Ascending aorta (tissue), 2 donors: ENCODE data around the gene FGGY. TPM values are rescaled to one million over a fixed set of nuclear protein-coding genes. Genes with fewer than 3 reads are reported as not detected.

ENCODE experiments used
- DNase-seq, 2 donors: peaks; one replicate each; pipeline ENCODE4 v3.0.0-alpha.2; 2019; ENCODE audit warnings: low spot score in 2 of 2
- H3K27ac ChIP-seq, 2 donors: fragments of 200-600 bp; sonication (generic); one replicate each; pipeline ENCODE4 v1.5.1; 2016 to 2017; ENCODE audit warnings: mild to moderate bottlenecking in 1 of 2
- H3K27me3 ChIP-seq: fragments of 200-600 bp; sonication (generic); one replicate; pipeline ENCODE4 v1.5.1; 2017
- H3K36me3 ChIP-seq, 2 donors: fragments of 200-600 bp; sonication (generic); one replicate each; pipeline ENCODE4 v1.5.1; 2016
- H3K4me1 ChIP-seq, 2 donors: fragments of 200-600 bp; sonication (generic); one replicate each; pipeline ENCODE4 v1.5.1; 2016 to 2017; ENCODE audit warnings: mild to moderate bottlenecking in 1 of 2
- H3K4me3 ChIP-seq, 2 donors: fragments of 200-600 bp; sonication (generic); one replicate each; pipeline ENCODE4 v1.5.1; 2016 to 2017; ENCODE audit warnings: mild to moderate bottlenecking in 1 of 2
- H3K9me3 ChIP-seq, 2 donors: fragments of 200-600 bp; sonication (generic); one replicate each; pipeline ENCODE4 v1.5.1; 2016
- intact Hi-C: fragments of 100-400 bp; cut with DNase I; formaldehyde crosslinking; loops from one replicate; pipeline ENCODE4 v1.15.1; 2023
- total RNA-seq: library from RNA; depleted of rRNA; stranded (reverse); fragments of >200 nt; gene quantifications from one replicate; pipeline ENCODE4 v1.1.0, GENCODE V29; 2016
- TF ChIP-seq, protein P1 (sequence below), 3 experiments: fragments of 200-600 bp in 2 of 3; fragments of 450-650 bp in 1 of 3; sonication (generic) in 2 of 3; IDR thresholded peaks; one replicate each; pipeline ENCODE4 v1.5.1; 2016 to 2019; ENCODE audit warnings: antibody characterized with exemption in 3 of 3, mild to moderate bottlenecking in 1 of 3, moderate library complexity in 1 of 3

The FGGY gene
- total RNA-seq, 1 donor from 2014 or later: 7.0 TPM

DNA sequence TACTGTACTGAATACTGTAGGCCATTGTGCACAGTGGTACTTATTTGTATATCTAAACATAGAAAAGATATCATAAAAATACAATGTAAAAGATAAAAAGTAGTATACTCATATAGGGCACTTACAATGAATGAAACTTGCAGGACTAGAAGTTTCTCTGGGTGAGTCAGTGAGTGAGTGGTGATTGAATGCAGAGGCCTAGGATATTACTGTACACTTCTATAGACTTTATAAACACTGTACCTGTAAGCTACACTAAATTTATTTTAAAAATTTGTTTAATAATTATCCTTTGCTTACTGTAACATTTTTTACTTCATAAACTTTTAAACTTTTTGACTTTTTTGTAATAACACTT, 82.5 kb downstream of the FGGY start:
- Histone ChIP-seq H3K27ac (no peak overlapping the region), H3K36me3 (no peaks in the 10 kb centered on the region), H3K4me1 (peaks cover 0 to 2% of the 10 kb centered on the region in 2 donors), H3K4me3 (no peak overlapping the region), H3K27me3 (no peaks in the 10 kb centered on the region), H3K9me3 (no peaks in the 10 kb centered on the region)
- no peak for DNase-seq
- TF ChIP-seq, protein P1, sequence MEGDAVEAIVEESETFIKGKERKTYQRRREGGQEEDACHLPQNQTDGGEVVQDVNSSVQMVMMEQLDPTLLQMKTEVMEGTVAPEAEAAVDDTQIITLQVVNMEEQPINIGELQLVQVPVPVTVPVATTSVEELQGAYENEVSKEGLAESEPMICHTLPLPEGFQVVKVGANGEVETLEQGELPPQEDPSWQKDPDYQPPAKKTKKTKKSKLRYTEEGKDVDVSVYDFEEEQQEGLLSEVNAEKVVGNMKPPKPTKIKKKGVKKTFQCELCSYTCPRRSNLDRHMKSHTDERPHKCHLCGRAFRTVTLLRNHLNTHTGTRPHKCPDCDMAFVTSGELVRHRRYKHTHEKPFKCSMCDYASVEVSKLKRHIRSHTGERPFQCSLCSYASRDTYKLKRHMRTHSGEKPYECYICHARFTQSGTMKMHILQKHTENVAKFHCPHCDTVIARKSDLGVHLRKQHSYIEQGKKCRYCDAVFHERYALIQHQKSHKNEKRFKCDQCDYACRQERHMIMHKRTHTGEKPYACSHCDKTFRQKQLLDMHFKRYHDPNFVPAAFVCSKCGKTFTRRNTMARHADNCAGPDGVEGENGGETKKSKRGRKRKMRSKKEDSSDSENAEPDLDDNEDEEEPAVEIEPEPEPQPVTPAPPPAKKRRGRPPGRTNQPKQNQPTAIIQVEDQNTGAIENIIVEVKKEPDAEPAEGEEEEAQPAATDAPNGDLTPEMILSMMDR (IDR thresholded peaks at IDR 0.05): no peak
- intact Hi-C loops: no loop called here

DNA sequence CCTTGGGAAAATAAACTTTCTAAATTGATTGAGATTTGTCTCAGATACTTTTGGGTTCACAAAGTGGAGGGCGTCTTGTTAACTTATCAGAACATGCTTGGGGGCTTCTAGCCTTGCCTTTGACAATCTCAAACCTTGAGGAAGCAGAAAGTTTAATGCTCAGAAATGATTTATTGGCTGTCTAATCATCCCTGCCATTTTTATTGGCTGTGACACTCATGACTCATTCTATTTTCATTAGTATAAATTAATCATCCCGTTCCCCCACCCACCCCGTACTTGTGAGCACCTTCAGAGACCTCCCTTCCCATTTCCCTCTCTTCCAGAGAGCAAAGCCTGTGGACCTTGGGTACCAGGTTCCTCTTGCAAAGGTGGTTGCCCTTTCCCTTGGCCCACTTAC, 87.1 kb downstream of the FGGY start:
- no peaks in the 10 kb centered on the region for H3K27me3 ChIP-seq
- TF ChIP-seq, protein P1 (IDR thresholded peaks at IDR 0.05): no peak
- H3K9me3 ChIP-seq: no peaks in the 10 kb centered on the region
- peak overlapping the region in 1 of 2 donors; percentile 4 for H3K27ac ChIP-seq
- no peak overlapping the region for H3K4me3 ChIP-seq
- H3K4me1 ChIP-seq: peaks cover 0 to 7% of the 10 kb centered on the region in 2 donors
- H3K36me3 ChIP-seq: no peaks in the 10 kb centered on the region
- intact Hi-C loops: no loop called here
- DNase-seq: no peak

DNA sequence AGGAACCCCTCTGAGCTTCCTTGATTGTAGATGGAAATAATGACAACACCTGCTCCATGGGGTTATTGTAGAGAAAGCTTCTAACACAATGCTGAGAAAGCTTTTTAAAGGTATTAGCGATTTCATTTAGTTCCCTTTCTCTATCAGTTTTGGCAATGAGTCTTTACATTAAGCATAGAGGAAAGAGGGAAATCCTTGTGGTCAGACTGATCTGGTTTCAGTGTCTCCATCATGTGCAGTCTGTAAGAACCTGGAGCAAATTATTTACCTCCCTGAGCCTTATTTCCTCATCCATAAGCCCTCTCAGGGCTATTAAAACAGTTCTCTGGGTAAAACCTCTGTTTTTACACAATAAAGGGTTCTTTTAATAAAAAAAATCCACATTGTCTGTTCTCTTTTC, 87.5 kb downstream of the FGGY start:
- TF ChIP-seq, protein P1 (IDR thresholded peaks at IDR 0.05): no peak
- Histone ChIP-seq H3K36me3 (no peaks in the 10 kb centered on the region), H3K27me3 (no peaks in the 10 kb centered on the region), H3K27ac (peak overlapping the region in 1 of 2 donors; percentile 4), H3K4me1 (peaks cover 0 to 7% of the 10 kb centered on the region in 2 donors), H3K9me3 (no peaks in the 10 kb centered on the region), H3K4me3 (no peak overlapping the region)
- DNase-seq: no peak
- intact Hi-C loops: no loop called here

DNA sequence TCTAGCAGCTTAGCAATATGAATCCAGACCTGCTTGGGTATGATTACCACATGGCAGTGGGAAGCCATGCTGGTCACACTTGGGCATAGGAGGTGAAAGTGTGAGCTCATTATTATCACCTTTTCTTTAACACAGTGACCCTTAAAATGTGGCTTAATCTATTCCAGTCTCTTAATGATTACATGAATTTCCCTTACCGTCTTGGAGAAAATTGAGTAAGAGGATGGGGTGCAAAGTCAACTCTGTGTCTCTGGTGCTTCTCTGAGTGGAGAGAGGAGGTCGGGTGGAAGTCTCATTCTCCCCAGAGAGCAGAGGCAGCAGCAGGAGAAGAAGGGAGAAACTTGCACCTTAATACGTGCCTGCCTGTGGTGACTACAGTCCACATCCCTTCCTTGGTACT, 91.3 kb downstream of the FGGY start:
- DNase-seq: no peak
- intact Hi-C loops: no loop called here
- TF ChIP-seq, protein P1 (IDR thresholded peaks at IDR 0.05): no peak

DNA sequence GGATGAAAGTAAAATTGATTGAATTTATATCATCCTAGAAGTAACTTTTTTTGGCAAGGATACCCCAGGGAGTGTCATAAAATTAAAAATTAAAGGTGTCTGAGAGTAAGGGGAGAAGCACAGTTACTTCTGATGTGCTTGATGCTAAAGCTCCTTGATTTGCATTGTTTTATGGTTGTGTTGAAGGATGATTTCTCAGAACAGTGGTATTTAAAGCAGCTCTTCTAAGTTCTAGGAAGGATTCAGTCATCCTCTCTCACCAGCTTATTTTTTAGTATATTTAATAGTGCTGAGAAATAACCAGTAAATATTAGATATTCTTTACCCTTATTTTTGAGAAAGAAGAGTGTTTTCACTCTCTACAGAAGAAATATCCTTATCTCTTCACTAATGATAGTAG, 93.0 kb downstream of the FGGY start:
- H3K27me3 ChIP-seq: no peaks in the 10 kb centered on the region
- no peak overlapping the region for H3K4me3 ChIP-seq
- TF ChIP-seq, protein P1 (IDR thresholded peaks at IDR 0.05): no peak
- peaks cover 7 to 23% of the 10 kb centered on the region in 2 donors for H3K4me1 ChIP-seq
- intact Hi-C loops: loop anchor here (5.0 to 10.0 kb wide), 2 partner anchors 238 to 485 kb away; no protein-coding TSS in a partner anchor
- DNase-seq: no peak
- no peaks in the 10 kb centered on the region for H3K36me3 ChIP-seq
- no peak overlapping the region for H3K27ac ChIP-seq
- H3K9me3 ChIP-seq: no peaks in the 10 kb centered on the region

More for the DNA sequence above, 91.3 kb downstream of the FGGY start:
- Histone ChIP-seq H3K9me3 (no peaks in the 10 kb centered on the region), H3K4me3 (no peak overlapping the region), H3K4me1 (peaks cover 0 to 19% of the 10 kb centered on the region in 2 donors), H3K27ac (no peak overlapping the region), H3K36me3 (no peaks in the 10 kb centered on the region), H3K27me3 (no peaks in the 10 kb centered on the region)

DNA sequence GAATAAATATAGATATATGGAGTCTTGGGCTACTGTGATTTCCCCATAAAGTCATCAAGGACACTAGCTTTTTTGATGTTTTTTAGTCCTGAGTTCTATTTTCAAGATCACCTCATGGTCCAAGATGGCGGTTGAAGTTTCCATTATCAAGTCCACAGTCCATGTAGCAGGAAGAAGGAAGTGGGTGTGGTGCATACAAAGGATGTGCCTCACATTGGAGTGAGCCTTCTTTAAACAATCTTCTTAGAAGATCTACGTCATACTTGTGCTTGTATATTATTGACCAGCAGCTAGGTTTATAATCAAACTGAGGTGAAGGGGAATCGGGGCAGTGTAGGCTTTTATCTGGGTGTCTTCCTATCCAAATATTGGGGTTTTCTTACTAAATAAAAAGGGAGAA, 93.4 kb downstream of the FGGY start:
- TF ChIP-seq, protein P1 (IDR thresholded peaks at IDR 0.05): no peak
- intact Hi-C loops: loop anchor here (5.0 to 10.0 kb wide), 2 partner anchors 238 to 486 kb away; no protein-coding TSS in a partner anchor
- no peaks in the 10 kb centered on the region for H3K36me3 ChIP-seq
- no peak overlapping the region for H3K4me3 ChIP-seq
- DNase-seq: no peak
- no peaks in the 10 kb centered on the region for H3K9me3 ChIP-seq
- no peak overlapping the region for H3K27ac ChIP-seq
- H3K4me1 ChIP-seq: peaks cover 7 to 28% of the 10 kb centered on the region in 2 donors
- no peaks in the 10 kb centered on the region for H3K27me3 ChIP-seq
